ENCODE results near the gene RBMS3. TPM values are rescaled to one million over a fixed set of nuclear protein-coding genes. Genes with fewer than 3 reads are reported as not detected.
A peak's percentile ranks its signal among the peaks of the same experiment; 100 is the strongest.
"Not testable (repeated sequence)": the region's sequence is repeated elsewhere in the genome, so short reads cannot be mapped to it uniquely, and the experiment has no call there.

Gene RBMS3
- 10 to 100 TPM; 31.7 to 45.1 TPM for total RNA-seq

- WGBS = 1% methylated on average over 16 of the region's 16 CpGs
- no peaks in the 10 kb centered on the region for H3K9me3 ChIP-seq
- no peaks in the 10 kb centered on the region for H3K36me3 ChIP-seq
- peak within 1 kb of the TSS; percentile 78 to 79 for H3K27ac ChIP-seq
- H3K4me1 ChIP-seq (replicated peaks) = no peaks in the 10 kb centered on the region
- intact Hi-C loops (cut with DNase I) = loop anchor here (5.0 to 10.0 kb wide), 6 partner anchors 37 to 366 kb away; no protein-coding TSS in a partner anchor
- peak; percentile 83 for DNase-seq (ENCODE audit: low spot score)
- H3K4me3 ChIP-seq = peak within 1 kb of the TSS; percentile 36 to 42
- no peaks in the 10 kb centered on the region for H3K27me3 ChIP-seq (replicated peaks; ENCODE audit: insufficient read depth)
- TF ChIP-seq POLR2A (IDR thresholded peaks at IDR 0.05) (no peak), CTCF (IDR thresholded peaks at IDR 0.05) (peak in 2 of 4 experiments; percentile 43 to 55), POLR2AphosphoS5 (IDR thresholded peaks at IDR 0.05) (peak; percentile 80)
Measured at GRCh38 chr3:29280404-29281093, at the start of gene RBMS3. Gene RBMS3, plus strand, starts transcription at chr3:29281071.

DNA sequence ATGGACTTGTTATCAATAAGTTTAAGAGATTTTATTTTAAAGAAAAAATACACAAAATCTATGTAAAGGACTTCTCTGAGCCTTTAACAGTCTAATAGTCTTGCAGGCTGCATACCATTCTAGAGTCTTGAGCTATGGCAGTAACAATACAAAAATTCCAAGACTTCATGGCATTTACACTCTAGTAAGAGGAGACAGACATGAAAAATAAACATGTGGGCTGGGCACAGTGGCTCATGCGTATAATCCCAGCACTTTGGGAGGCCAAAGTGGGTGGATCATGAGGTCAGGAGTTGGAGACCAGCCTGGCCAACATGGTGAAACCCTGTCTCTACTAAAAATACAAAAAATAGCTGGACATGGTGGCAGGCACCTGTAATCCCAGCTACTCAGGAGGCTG, 47.7 kb upstream of the RBMS3 start:
- 0% methylated on average over 1 of the region's 1 CpG for WGBS
- H3K4me3 ChIP-seq; H3K4me1 ChIP-seq (replicated peaks); H3K9me3 ChIP-seq; H3K27ac ChIP-seq; H3K36me3 ChIP-seq; intact Hi-C loops (cut with DNase I); DNase-seq (ENCODE audit: low spot score); H3K27me3 ChIP-seq (replicated peaks; ENCODE audit: insufficient read depth): not testable (repeated sequence)

DNA sequence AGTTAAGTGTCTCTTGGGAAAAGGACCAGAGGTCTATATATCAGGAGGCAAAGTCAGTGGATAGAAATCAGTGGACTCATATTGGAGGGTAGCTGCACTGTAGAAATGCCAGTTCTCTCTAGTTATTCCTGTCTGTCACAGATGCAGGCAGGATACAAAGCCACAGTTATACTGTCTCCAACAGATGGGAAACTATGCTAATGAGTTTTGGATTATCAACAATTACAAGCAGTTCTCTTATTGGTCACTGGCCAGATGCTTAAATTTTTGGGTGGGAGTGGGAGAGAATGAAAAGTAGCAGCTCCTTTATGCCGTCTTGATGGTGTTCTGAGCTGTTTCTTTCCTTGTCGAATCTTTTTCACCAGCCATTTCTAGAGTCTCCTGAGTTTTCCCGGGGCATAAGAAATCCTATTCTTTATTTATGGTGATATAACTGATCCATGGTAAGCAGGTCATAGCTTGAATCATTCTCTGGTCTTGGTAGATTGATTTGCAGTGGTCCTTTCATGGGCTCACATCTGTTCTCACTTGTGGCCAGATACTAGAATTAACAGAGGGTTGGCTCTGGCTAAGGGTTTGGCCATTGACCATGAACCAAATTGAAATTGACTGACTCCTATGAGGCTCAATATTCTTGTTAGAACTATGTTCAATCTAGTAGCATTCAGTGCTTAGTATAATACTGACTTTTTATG, 44.6 kb upstream of the RBMS3 start:
- Histone ChIP-seq H3K4me3 (no peak overlapping the region), H3K36me3 (no peaks in the 10 kb centered on the region), H3K4me1 (replicated peaks) (no peaks in the 10 kb centered on the region), H3K9me3 (no peaks in the 10 kb centered on the region), H3K27ac (no peak overlapping the region), H3K27me3 (replicated peaks; ENCODE audit: insufficient read depth) (no peaks in the 10 kb centered on the region)
- TF ChIP-seq POLR2A (IDR thresholded peaks at IDR 0.05) = no peak
- no peak for TF ChIP-seq POLR2AphosphoS5 (IDR thresholded peaks at IDR 0.05)
- no peak for TF ChIP-seq CTCF (IDR thresholded peaks at IDR 0.05)
- intact Hi-C loops (cut with DNase I) = no loop called here
- WGBS = 100% methylated on average over 3 of the region's 3 CpGs
- no peak for DNase-seq (ENCODE audit: low spot score)

- Histone ChIP-seq H3K4me3 (no peak overlapping the region), H3K27me3 (replicated peaks; ENCODE audit: insufficient read depth) (no peaks in the 10 kb centered on the region), H3K4me1 (replicated peaks) (no peaks in the 10 kb centered on the region), H3K9me3 (no peaks in the 10 kb centered on the region), H3K36me3 (no peaks in the 10 kb centered on the region), H3K27ac (no peak overlapping the region)
- TF ChIP-seq POLR2AphosphoS5 (IDR thresholded peaks at IDR 0.05) (no peak), CTCF (IDR thresholded peaks at IDR 0.05) (no peak), POLR2A (IDR thresholded peaks at IDR 0.05) (no peak)
- 73% methylated on average over 2 of the region's 2 CpGs for WGBS
- no peak for DNase-seq (ENCODE audit: low spot score)
- intact Hi-C loops (cut with DNase I) = no loop called here
Measured at GRCh38 chr3:29239376-29239775, 41.5 kb upstream of the RBMS3 start.

DNA sequence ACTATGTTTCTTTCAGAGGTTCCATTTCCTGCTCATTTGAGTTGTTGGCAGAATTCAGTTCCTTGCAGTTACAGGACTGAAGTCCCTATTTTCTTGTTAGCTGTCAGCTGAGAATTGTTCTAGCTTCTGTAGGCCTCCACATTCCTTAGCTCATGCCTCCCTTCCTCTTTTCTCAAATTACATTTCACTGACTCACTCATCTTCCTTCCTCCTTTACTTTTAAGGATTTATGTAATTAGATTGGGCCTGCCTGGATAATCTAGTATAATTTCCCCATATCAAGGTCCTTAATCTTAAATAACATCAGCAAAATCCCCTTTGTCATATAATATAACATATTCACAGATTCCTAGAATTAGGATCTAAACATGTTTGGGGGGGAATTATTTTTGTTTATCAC, 40.6 kb upstream of the RBMS3 start:
- no peak overlapping the region for H3K4me3 ChIP-seq
- H3K9me3 ChIP-seq = no peaks in the 10 kb centered on the region
- H3K27ac ChIP-seq = no peak overlapping the region
- DNase-seq (ENCODE audit: low spot score) = no peak
- H3K27me3 ChIP-seq (replicated peaks; ENCODE audit: insufficient read depth) = no peaks in the 10 kb centered on the region
- H3K36me3 ChIP-seq = no peaks in the 10 kb centered on the region
- TF ChIP-seq POLR2A (IDR thresholded peaks at IDR 0.05) (no peak), CTCF (IDR thresholded peaks at IDR 0.05) (no peak), POLR2AphosphoS5 (IDR thresholded peaks at IDR 0.05) (no peak)
- intact Hi-C loops (cut with DNase I) = no loop called here
- H3K4me1 ChIP-seq (replicated peaks) = no peaks in the 10 kb centered on the region
